HUES48 (cell line): ENCODE results near the gene ZNF473.

Experiments
- H3K27ac ChIP-seq: one replicate; pipeline ENCODE4 v1.7.0; 2013; ENCODE audit warnings: low read depth, low read length, inconsistent platforms
- H3K27me3 ChIP-seq: 2 replicates; pipeline ENCODE4 v1.6.1; 2013; ENCODE audit warnings: mild to moderate bottlenecking, low read length; ENCODE audit not compliant: control insufficient read depth, insufficient read depth
- H3K36me3 ChIP-seq: 2 replicates; pipeline ENCODE4 v1.6.1; 2013; ENCODE audit warnings: low read length; ENCODE audit not compliant: control insufficient read depth, insufficient read depth
- H3K4me1 ChIP-seq: 2 replicates; pipeline ENCODE4 v1.6.1; 2013; ENCODE audit warnings: mild to moderate bottlenecking, low read length; ENCODE audit not compliant: control insufficient read depth, insufficient read depth
- H3K4me3 ChIP-seq: 2 replicates; pipeline ENCODE4 v1.5.1; 2013; ENCODE audit warnings: mild to moderate bottlenecking, low read depth, low read length
- H3K9ac ChIP-seq: 2 replicates; pipeline ENCODE4 v1.6.1; 2013; ENCODE audit warnings: mild to moderate bottlenecking, low read depth, low read length, moderate library complexity
- H3K9me3 ChIP-seq: 2 replicates; pipeline ENCODE4 v1.6.1; 2013; ENCODE audit warnings: low read length; ENCODE audit not compliant: control insufficient read depth, insufficient read depth

The ZNF473 gene

DNA sequence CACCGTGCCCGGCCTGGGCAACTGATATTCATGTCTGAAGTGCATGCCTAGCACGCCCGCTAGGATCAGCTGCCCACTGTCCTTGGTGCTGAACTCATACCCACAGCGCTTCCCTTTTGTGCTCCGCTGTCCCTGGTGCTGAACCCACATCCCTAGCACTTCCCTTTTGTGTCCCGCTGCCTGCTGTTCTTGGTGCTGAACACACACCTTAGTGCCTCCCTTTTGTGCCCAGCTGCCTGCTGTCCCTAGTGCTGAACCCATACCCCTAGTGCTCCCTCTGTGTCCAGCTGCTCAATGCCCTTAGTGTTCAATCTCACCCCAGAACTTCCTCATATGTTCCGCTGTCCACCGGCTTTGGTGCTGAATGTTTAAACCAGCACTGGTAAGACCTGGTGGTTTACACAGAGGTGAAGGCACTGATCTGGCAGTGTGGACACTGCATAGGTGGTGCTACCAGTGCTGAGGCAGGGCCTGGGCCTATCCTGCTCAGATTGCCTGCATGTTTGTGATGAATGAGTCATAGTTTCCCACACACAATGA is 38.6 kb upstream of the ZNF473 start:
- H3K27me3 ChIP-seq, result no peaks in the 10 kb centered on the region
- no peaks in the 10 kb centered on the region for H3K9me3 ChIP-seq
- no peak overlapping the region for H3K4me3 ChIP-seq
- no peaks in the 10 kb centered on the region for H3K4me1 ChIP-seq
- H3K36me3 ChIP-seq, result peaks cover 11% of the 10 kb centered on the region; the same call in 1 of the 2 replicates
- H3K27ac ChIP-seq, result no peak overlapping the region
- no peak overlapping the region for H3K9ac ChIP-seq

GRCh38 chr19:49988007-49988406 is 37.8 kb upstream of the ZNF473 start:
- Histone ChIP-seq H3K4me1 (no peaks in the 10 kb centered on the region), H3K36me3 (peaks cover 16% of the 10 kb centered on the region; the same call in 1 of the 2 replicates), H3K9me3 (no peaks in the 10 kb centered on the region), H3K27ac (no peak overlapping the region), H3K4me3 (no peak overlapping the region), H3K27me3 (no peaks in the 10 kb centered on the region), H3K9ac (no peak overlapping the region)

- Histone ChIP-seq H3K9me3 (no peaks in the 10 kb centered on the region), H3K36me3 (peaks cover 16% of the 10 kb centered on the region; the same call in 1 of the 2 replicates), H3K4me1 (no peaks in the 10 kb centered on the region), H3K4me3 (no peak overlapping the region), H3K9ac (no peak overlapping the region), H3K27me3 (no peaks in the 10 kb centered on the region), H3K27ac (no peak overlapping the region)
These were observed 37.4 kb upstream of the ZNF473 start for GRCh38 chr19:49988433-49988832.

GRCh38 chr19:49997709-49998108 is 28.1 kb upstream of the ZNF473 start:
- no peak overlapping the region for H3K27ac ChIP-seq
- no peaks in the 10 kb centered on the region for H3K9me3 ChIP-seq
- peaks cover 28% of the 10 kb centered on the region; the same call in 1 of the 2 replicates for H3K36me3 ChIP-seq
- no peaks in the 10 kb centered on the region for H3K27me3 ChIP-seq
- H3K4me3 ChIP-seq, result no peak overlapping the region
- no peak overlapping the region for H3K9ac ChIP-seq
- H3K4me1 ChIP-seq, result no peaks in the 10 kb centered on the region

- H3K9ac ChIP-seq, result no peak overlapping the region
- no peaks in the 10 kb centered on the region for H3K4me1 ChIP-seq
- H3K4me3 ChIP-seq, result no peak overlapping the region
- H3K27ac ChIP-seq, result no peak overlapping the region
- no peaks in the 10 kb centered on the region for H3K9me3 ChIP-seq
- H3K36me3 ChIP-seq, result peaks cover 33% of the 10 kb centered on the region
- no peaks in the 10 kb centered on the region for H3K27me3 ChIP-seq
These were observed 26.3 kb upstream of the ZNF473 start for GRCh38 chr19:49999371-50000010.

GRCh38 chr19:50000038-50000840 is 25.6 kb upstream of the ZNF473 start:
- H3K27me3 ChIP-seq, result no peaks in the 10 kb centered on the region
- H3K9me3 ChIP-seq, result no peaks in the 10 kb centered on the region
- H3K9ac ChIP-seq, result no peak overlapping the region
- H3K36me3 ChIP-seq, result peaks cover 32% of the 10 kb centered on the region
- H3K4me1 ChIP-seq, result no peaks in the 10 kb centered on the region
- H3K27ac ChIP-seq, result no peak overlapping the region
- H3K4me3 ChIP-seq, result no peak overlapping the region

- Histone ChIP-seq H3K27me3 (no peaks in the 10 kb centered on the region), H3K9ac (no peak overlapping the region), H3K27ac (no peak overlapping the region), H3K9me3 (no peaks in the 10 kb centered on the region), H3K4me1 (no peaks in the 10 kb centered on the region), H3K4me3 (no peak overlapping the region), H3K36me3 (peaks cover 30% of the 10 kb centered on the region)
These were observed 24.8 kb upstream of the ZNF473 start for GRCh38 chr19:50000841-50001557.

GRCh38 chr19:50001775-50002174 is 24.0 kb upstream of the ZNF473 start:
- no peaks in the 10 kb centered on the region for H3K27me3 ChIP-seq
- H3K9me3 ChIP-seq, result no peaks in the 10 kb centered on the region
- no peak overlapping the region for H3K4me3 ChIP-seq
- H3K9ac ChIP-seq, result no peak overlapping the region
- no peaks in the 10 kb centered on the region for H3K4me1 ChIP-seq
- H3K36me3 ChIP-seq, result peaks cover 31% of the 10 kb centered on the region
- H3K27ac ChIP-seq, result no peak overlapping the region

- H3K4me1 ChIP-seq, result no peaks in the 10 kb centered on the region
- H3K36me3 ChIP-seq, result peaks cover 38% of the 10 kb centered on the region
- H3K27ac ChIP-seq, result no peak overlapping the region
- H3K4me3 ChIP-seq, result no peak overlapping the region
- H3K9me3 ChIP-seq, result no peaks in the 10 kb centered on the region
- no peak overlapping the region for H3K9ac ChIP-seq
- no peaks in the 10 kb centered on the region for H3K27me3 ChIP-seq
These were observed 23.3 kb upstream of the ZNF473 start for GRCh38 chr19:50002386-50002960.

DNA sequence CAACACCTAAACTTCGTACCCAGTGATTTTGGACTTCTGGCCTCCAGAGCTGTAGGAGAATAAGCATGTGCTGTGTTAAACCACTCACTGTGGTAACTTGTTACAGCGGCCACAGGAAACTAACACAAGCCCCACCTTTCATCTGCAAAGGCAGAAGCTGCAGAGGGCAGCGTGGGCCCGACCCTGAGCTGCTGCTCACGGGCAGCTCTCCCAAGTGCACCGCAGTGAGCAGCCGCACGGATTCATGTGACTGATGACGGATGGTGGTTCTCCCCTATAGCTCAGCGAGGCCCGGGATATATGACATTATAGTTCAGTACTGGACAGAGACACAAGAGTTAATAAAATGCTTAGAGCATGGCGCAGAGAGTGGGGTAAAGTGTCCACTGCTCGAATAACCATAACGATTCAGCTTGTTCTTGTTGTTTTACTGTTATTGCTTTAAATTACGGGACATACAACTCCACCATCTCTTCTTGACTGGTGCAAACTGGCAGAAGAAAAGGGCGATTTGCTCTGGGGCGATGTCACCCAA is 22.5 kb upstream of the ZNF473 start:
- Histone ChIP-seq H3K4me1 (no peaks in the 10 kb centered on the region), H3K27ac (no peak overlapping the region), H3K36me3 (peaks cover 38% of the 10 kb centered on the region), H3K4me3 (no peak overlapping the region), H3K9me3 (no peaks in the 10 kb centered on the region), H3K27me3 (no peaks in the 10 kb centered on the region), H3K9ac (no peak overlapping the region)
